ENCODE data around the gene CALCOCO1. TPM values are rescaled to one million over a fixed set of nuclear protein-coding genes. Genes with fewer than 3 reads are reported as not detected.
A peak's percentile ranks its signal among the peaks of the same experiment; 100 is the strongest.

The CALCOCO1 gene
- total RNA-seq, 1 donor from 2014 or later, result 212 TPM

DNA sequence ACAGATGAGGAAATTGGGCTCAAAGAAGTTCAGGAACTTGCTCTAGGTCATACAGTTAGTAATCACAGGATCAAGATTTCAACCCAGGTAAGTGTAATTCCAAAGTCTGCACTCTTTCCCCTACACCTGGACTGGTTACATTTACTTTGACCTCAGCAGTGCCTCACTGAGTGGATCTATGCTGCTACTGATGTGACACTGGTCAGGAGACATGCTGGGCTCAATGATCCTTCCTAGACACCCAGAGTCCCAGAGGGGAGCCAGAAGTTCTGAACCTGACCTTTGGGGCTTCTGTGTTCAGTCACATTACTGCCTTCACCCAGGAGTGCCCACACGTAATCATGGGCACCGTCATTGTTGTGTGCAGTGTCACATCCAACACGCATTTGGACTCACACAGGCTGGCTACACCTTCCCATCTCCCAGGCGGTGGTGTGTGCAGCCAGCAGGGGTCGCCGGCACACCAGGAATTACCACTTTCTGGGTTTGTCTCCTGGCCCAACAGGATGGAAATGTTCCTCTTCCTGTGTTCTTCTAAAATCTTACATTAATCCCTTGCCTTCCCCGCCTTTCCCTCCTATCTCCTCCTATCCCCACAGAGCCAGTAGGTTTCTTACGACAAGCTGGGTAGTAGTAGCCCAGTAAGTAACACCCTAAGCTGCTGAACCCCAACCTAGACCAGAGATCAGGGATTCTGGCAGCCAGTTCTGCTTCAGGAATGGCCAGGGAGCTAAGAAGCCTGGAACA, 25.6 kb downstream of the CALCOCO1 start:
- intact Hi-C loops (cut with DNase I), result loop anchor here (5.0 kb wide), 1 partner anchor 46 kb away; no protein-coding TSS in a partner anchor
- TF ChIP-seq CTCF (IDR thresholded peaks at IDR 0.05), result peak; percentile 93
- Histone ChIP-seq H3K9me3 (no peaks in the 10 kb centered on the region), H3K27ac (no peak overlapping the region), H3K4me3 (no peak overlapping the region), H3K36me3 (no peaks in the 10 kb centered on the region), H3K4me1 (peaks cover 6% of the 10 kb centered on the region), H3K27me3 (ENCODE audit: low read depth) (peaks cover 60% of the 10 kb centered on the region)
- peak; percentile 84 for DNase-seq
- peak; percentile 91 to 95 for ATAC-seq

- peaks cover 71% of the 10 kb centered on the region for H3K27me3 ChIP-seq (ENCODE audit: low read depth)
- ATAC-seq, result peak; percentile 33 to 46
Measured at GRCh38 chr12:53700567-53700966, 26.7 kb downstream of the CALCOCO1 start.

DNA sequence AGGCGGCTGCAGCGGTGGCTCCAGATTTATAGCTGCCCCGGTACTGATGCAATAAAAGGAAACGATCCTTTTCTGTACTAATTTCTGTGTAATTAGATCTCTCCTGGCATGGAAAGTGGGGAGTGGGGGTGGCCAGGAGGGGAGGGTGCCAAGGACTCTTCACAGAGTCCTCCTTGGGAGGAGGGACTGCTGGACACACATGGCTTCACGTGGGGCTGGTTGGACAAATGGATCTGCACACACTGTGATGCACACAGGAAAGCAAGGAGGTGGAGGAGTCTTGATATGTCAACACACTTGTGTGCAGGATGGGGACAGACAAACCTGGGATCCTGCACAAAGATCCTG, 27.6 kb downstream of the CALCOCO1 start:
- Histone ChIP-seq H3K27ac (no peak overlapping the region), H3K36me3 (no peaks in the 10 kb centered on the region), H3K4me1 (peaks cover 27% of the 10 kb centered on the region), H3K4me3 (no peak overlapping the region), H3K9me3 (no peaks in the 10 kb centered on the region), H3K27me3 (ENCODE audit: low read depth) (peaks cover 75% of the 10 kb centered on the region)
- ATAC-seq (no peak), DNase-seq (no peak)
- no peak for TF ChIP-seq CTCF (IDR thresholded peaks at IDR 0.05)
- intact Hi-C loops (cut with DNase I), result loop anchor here (5.0 kb wide), 1 partner anchor 48 kb away; no protein-coding TSS in a partner anchor

More at GRCh38 chr12:53700567-53700966, 26.7 kb downstream of the CALCOCO1 start:
- no peak for TF ChIP-seq CTCF (IDR thresholded peaks at IDR 0.05)
- no peak overlapping the region for H3K27ac ChIP-seq
- peaks cover 18% of the 10 kb centered on the region for H3K4me1 ChIP-seq
- H3K9me3 ChIP-seq, result no peaks in the 10 kb centered on the region
- no peak overlapping the region for H3K4me3 ChIP-seq
- no peaks in the 10 kb centered on the region for H3K36me3 ChIP-seq
- DNase-seq, result no peak
- intact Hi-C loops (cut with DNase I), result loop anchor here (5.0 kb wide), 1 partner anchor 47 kb away; no protein-coding TSS in a partner anchor

DNA sequence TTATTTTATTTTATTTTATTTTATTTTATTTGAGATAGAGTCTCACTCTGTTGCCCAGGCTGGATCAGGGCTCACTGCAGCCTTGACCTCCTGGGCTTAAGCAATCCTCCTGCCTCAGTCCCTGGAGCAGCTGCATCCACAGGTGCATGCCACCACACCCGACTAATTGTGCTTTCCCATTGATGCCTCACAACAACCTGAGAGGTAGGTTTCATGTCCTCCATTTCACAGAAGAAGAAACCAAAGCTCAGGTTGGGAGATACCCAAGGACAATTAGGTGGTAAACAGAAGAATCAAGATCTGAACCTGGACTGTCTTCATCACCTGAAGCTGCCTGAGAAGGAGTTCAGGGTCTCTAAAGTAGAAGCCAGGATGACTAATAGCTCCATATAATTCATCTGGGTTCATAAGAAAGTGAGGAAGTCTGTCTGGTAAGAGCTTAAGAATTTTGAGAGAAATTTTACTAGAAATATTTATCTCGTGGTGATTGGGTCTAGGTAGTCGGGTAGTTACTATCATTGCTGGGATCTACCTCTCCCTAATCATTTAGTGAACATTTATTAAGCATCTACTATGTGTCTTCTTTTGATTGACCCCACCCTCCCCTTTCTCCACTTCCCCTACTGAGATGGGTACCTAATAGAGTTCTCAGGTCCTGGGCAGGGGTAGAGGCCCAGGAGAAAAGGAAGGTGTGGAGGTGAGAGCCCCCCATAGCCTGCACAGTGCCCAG, 28.1 kb downstream of the CALCOCO1 start:
- DNase-seq, result no peak
- TF ChIP-seq CTCF (IDR thresholded peaks at IDR 0.05), result no peak

DNA sequence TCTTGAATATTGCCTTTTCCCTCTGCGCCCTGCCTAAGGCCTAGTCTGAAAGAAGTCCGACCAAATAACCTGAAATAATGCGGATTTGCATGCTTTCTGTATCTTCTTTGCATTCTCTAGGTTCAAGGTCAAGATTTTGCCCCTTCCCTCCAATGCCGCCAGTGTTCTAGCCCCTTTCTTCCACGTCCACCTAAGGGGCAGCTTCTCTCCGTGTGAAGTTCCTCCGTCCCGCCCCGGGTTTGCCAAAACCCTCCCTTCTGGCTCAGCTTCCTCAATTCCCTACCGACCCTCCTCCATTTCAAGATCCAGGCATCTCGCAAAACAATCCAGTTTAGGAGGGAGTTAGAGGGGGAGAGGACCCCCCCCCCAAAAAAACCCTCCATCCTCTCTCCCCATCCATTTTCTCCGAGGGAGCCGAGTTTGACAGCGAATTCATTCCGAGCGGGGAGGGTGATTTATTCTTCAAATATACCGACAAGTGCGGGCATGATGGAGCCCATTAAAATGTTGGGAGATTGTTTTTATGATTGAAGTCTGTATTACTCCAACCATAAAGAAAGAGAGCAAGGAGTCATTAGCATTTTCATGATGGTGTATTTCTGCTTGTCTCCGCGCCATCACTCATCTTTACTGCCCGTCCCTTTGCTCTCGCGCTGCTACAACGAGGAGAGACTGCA, 30.5 kb downstream of the CALCOCO1 start:
- DNase-seq, result no peak
- no peaks in the 10 kb centered on the region for H3K36me3 ChIP-seq
- no peak overlapping the region for H3K27ac ChIP-seq
- no peaks in the 10 kb centered on the region for H3K9me3 ChIP-seq
- intact Hi-C loops (cut with DNase I), result no loop called here
- ATAC-seq, result peak in 1 of 2 donors; percentile 11
- peaks cover 80% of the 10 kb centered on the region for H3K27me3 ChIP-seq (ENCODE audit: low read depth)
- no peak for TF ChIP-seq CTCF (IDR thresholded peaks at IDR 0.05)
- H3K4me1 ChIP-seq, result peaks cover 31% of the 10 kb centered on the region
- peak overlapping the region; percentile 43 for H3K4me3 ChIP-seq

More for the DNA sequence above, 28.1 kb downstream of the CALCOCO1 start:
- Histone ChIP-seq H3K27me3 (ENCODE audit: low read depth) (peaks cover 76% of the 10 kb centered on the region), H3K27ac (no peak overlapping the region), H3K36me3 (no peaks in the 10 kb centered on the region), H3K4me1 (peaks cover 31% of the 10 kb centered on the region), H3K9me3 (no peaks in the 10 kb centered on the region), H3K4me3 (no peak overlapping the region)
- intact Hi-C loops (cut with DNase I), result no loop called here
- ATAC-seq, result no peak
